Psoas muscle (tissue), 8 donors: ENCODE data around the gene WDPCP. TPM values are rescaled to one million over a fixed set of nuclear protein-coding genes. Genes with fewer than 3 reads are reported as not detected.
"Not testable (repeated sequence)": the region's sequence is repeated elsewhere in the genome, so short reads cannot be mapped to it uniquely, and the experiment has no call there.

ENCODE experiments used
- ATAC-seq, 4 donors: fragments of 200-7000 bp; cut with Tn5 transposase; one replicate each; pipeline ENCODE4 v1.9.1; 2020; ENCODE audit warnings: moderate library complexity in 3 of 4, mild to moderate bottlenecking in 2 of 4
- DNase-seq, 2 donors: peaks; one replicate each; pipeline ENCODE4 v3.0.0-alpha.2; 2020
- H3K27ac ChIP-seq: fragments of 200-600 bp; one replicate; pipeline ENCODE4 v1.8.0; 2022
- H3K27me3 ChIP-seq, 3 donors: fragments of 200-600 bp in 1 of 3; one replicate each; pipeline versions ENCODE4 v1.6.1 to v1.8.0; 2013 to 2022; ENCODE audit warnings: low read length in 2 of 3, mild to moderate bottlenecking in 2 of 3, moderate library complexity in 1 of 3; ENCODE audit not compliant: insufficient read depth in 3 of 3
- H3K36me3 ChIP-seq, 2 donors: fragments of 200-600 bp in 1 of 2; one replicate each; pipeline versions ENCODE4 v1.6.1 to v1.8.0; 2013 to 2022; ENCODE audit warnings: low read depth in 1 of 2, mild to moderate bottlenecking in 1 of 2, moderate library complexity in 1 of 2; ENCODE audit not compliant: insufficient read depth in 1 of 2
- H3K4me1 ChIP-seq: fragments of 200-600 bp; one replicate; pipeline ENCODE4 v1.8.0; 2022
- H3K4me3 ChIP-seq: fragments of 200-600 bp; one replicate; pipeline ENCODE4 v1.8.0; 2022; ENCODE audit warnings: mild to moderate bottlenecking
- H3K9me3 ChIP-seq: fragments of 200-600 bp; one replicate; pipeline ENCODE4 v1.8.0; 2022
- WGBS, 3 donors: extraction: QIAGEN DNeasy Blood & Tissue Kit; methylation state at CpG; one replicate each; pipeline versions ENCODE4 v1.1.6 to v1.1.7; 2013; 5-methylcytosine and 5-hydroxymethylcytosine counted together
- intact Hi-C, 2 donors: fragments of 100-400 bp; cut with DNase I; formaldehyde crosslinking; loops; one replicate each; pipeline versions ENCODE4 v1.11.0 to v1.14.2; 2022
- polyA plus RNA-seq, 3 donors: library from polyadenylated mRNA; stranded (reverse); fragments of 200-250 nt; gene quantifications; one replicate each; pipeline ENCODE4 v1.2.3, GENCODE V29; 2013
- total RNA-seq, 4 donors: library from RNA; stranded (reverse); fragmentation: NEBNext Ultra II Directional in 2 of 4; extraction: Animal tissue kit (Norgen Biotek cat#: 25700) in 2 of 4; gene quantifications; one replicate each; pipeline versions ENCODE4 v1.2.1 to v1.2.4, GENCODE V29; 2021 to 2023
- TF ChIP-seq, protein P1 (sequence below): fragments of 200-600 bp; IDR thresholded peaks from one replicate; pipeline ENCODE4 v1.8.0; 2022; ENCODE audit warnings: antibody characterized with exemption
- donor health status: healthy with polysubstance abuse.
- donor health status: DM: no; HTN: no; CAD: no; lungs with moderate emphysema.
- donor health status: Bipolar disorder and iron deficiency.
- donor health status: healthy.
- donor health status: DM: yes; HTN: yes; CAD: no.
- donor health status: DM: no; HTN: no; CAD: no.
- donor health status: DM: no; HTN: no; CAD: no.
- donor health status: DM: yes; HTN: yes; CAD: no.

Gene WDPCP
- total and polyA plus RNA-seq, 7 donors: 1.7 to 17.2 (median 4.4) TPM

DNA sequence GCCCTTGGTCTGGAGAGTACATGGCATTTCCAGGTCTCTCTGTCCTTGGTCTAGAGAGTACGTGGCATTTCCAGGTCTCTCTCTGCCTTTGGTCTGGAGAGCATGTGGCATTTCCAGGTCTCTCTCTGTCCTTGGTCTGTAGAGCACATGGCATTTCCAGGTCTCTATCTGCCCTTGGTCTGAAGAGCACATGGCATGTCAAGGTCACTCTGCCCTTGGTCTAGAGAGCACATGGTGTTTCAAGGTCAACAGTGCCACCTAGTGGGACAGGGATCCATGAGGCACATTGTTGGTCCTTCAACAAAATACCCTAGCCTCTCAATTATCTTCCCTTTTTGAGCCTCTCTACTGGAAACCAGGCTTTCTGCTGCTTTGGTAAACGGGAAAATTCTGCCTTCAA, 287.4 kb downstream of the WDPCP start:
- H3K27me3 ChIP-seq: no peaks in the 10 kb centered on the region
- peaks cover 14% of the 10 kb centered on the region for H3K9me3 ChIP-seq
- no peaks in the 10 kb centered on the region for H3K4me1 ChIP-seq
- no peak overlapping the region for H3K27ac ChIP-seq
- WGBS, 3 donors: 94 to 97% (median 96%) methylated on average over 2 of the region's 2 CpGs
- peaks cover 0 to 3% of the 10 kb centered on the region in 2 donors for H3K36me3 ChIP-seq
- no peak for DNase-seq
- TF ChIP-seq, protein P1, sequence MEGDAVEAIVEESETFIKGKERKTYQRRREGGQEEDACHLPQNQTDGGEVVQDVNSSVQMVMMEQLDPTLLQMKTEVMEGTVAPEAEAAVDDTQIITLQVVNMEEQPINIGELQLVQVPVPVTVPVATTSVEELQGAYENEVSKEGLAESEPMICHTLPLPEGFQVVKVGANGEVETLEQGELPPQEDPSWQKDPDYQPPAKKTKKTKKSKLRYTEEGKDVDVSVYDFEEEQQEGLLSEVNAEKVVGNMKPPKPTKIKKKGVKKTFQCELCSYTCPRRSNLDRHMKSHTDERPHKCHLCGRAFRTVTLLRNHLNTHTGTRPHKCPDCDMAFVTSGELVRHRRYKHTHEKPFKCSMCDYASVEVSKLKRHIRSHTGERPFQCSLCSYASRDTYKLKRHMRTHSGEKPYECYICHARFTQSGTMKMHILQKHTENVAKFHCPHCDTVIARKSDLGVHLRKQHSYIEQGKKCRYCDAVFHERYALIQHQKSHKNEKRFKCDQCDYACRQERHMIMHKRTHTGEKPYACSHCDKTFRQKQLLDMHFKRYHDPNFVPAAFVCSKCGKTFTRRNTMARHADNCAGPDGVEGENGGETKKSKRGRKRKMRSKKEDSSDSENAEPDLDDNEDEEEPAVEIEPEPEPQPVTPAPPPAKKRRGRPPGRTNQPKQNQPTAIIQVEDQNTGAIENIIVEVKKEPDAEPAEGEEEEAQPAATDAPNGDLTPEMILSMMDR: no peak
- ATAC-seq: no peak
- intact Hi-C loops: no loop called here
- H3K4me3 ChIP-seq: no peak overlapping the region

DNA sequence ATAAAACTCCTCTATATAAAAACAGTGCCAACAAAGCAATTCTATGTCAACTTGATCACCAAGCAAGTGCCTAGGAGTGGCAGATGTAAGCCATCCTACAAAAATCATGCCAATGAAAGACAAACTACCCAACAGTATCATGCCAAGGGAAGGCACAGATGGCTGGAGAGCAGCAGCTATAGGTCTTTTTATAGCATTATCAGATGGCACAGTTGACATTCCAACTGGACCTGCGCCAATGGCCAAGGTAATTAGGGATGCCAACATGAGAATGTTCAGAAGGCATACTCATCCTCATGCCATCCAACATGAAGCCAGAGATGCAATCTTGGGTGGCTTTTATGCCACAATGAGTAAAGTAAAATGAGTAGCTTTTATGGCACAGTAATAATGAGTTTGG, 300.3 kb downstream of the WDPCP start:
- Histone ChIP-seq H3K36me3 (no peaks in the 10 kb centered on the region), H3K4me1 (no peaks in the 10 kb centered on the region), H3K4me3 (no peak overlapping the region), H3K9me3 (peaks cover 20% of the 10 kb centered on the region), H3K27ac (no peak overlapping the region), H3K27me3 (no peaks in the 10 kb centered on the region)
- 92 to 100% (median 92%) methylated on average over 1 of the region's 1 CpG for WGBS, 3 donors
- intact Hi-C loops: no loop called here
- TF ChIP-seq, protein P1: no peak
- DNase-seq (no peak), ATAC-seq (no peak)

DNA sequence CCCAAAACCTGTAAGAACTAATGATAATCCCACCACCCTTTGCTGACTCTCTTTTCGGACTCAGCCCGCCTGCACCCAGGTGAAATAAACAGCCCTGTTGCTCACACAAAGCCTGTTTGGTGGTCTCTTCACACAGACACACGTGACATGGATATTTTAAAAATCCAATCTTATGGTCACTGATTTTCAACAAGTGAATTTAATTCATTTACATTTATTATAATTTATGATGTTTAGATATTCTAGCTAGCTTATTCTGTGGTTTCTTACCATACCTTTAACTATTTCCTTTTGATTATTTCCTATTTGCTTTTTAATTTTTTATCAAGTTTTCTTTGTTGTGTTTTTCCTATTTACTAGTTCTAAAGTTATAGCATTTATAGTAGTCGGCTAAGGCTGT, 301.8 kb downstream of the WDPCP start:
- H3K4me1 ChIP-seq, H3K27me3 ChIP-seq, H3K36me3 ChIP-seq, ATAC-seq, DNase-seq, H3K4me3 ChIP-seq, H3K27ac ChIP-seq, intact Hi-C loops: not testable (repeated sequence)
- 95 to 98% (median 95%) methylated on average over 2 to 4 of the region's 4 CpGs for WGBS, 3 donors
- H3K9me3 ChIP-seq: peaks cover 26% of the 10 kb centered on the region

DNA sequence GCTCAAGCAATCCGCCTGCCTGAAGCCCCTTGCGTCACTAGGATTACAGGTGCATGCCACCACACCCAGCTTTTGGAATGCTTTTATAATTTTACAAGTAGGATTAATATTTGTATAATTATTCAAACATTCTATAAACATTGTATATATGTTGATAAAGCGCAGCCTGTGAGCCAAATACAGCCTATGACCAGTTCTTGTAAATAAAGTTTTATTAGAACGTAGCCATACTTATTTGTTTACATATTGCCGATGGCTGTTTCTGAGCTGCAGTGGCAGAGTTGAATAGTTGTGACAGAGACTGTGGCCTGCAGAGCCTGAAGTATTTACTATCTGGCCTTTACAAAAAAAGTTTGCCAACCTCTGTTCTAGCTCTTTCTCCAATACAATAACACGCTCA, 305.0 kb downstream of the WDPCP start:
- no peaks in the 10 kb centered on the region for H3K4me1 ChIP-seq
- H3K27me3 ChIP-seq: no peaks in the 10 kb centered on the region
- no peaks in the 10 kb centered on the region for H3K36me3 ChIP-seq
- no peak for DNase-seq
- no peak overlapping the region for H3K4me3 ChIP-seq
- H3K9me3 ChIP-seq: peaks cover 49% of the 10 kb centered on the region
- 95 to 98% (median 96%) methylated on average over 6 of the region's 6 CpGs for WGBS, 3 donors
- TF ChIP-seq, protein P1: no peak
- intact Hi-C loops: no loop called here
- no peak for ATAC-seq
- no peak overlapping the region for H3K27ac ChIP-seq

DNA sequence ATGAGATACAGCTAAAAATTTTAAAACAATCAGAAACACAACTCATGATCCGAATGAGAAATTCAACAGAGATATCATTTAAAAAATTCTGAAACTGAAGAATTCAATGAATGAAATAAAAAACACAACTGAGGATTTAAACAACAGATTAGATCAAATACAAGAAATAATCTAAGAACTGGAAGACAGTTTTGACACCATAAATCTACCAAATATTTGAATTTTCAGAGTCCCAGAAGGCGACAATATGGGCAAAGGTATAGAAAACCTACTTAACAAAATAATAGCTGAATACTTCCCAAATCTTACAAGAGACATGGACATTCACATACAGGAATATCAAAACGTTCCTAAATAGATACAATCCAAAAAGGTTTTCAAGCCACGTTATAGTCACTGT, 315.7 kb downstream of the WDPCP start:
- 95 to 96% (median 96%) methylated on average over 4 of the region's 4 CpGs for WGBS, 3 donors
- ATAC-seq (no peak), DNase-seq (no peak)
- Histone ChIP-seq H3K36me3 (no peaks in the 10 kb centered on the region), H3K4me3 (no peak overlapping the region), H3K27me3 (no peaks in the 10 kb centered on the region), H3K9me3 (peaks cover 16% of the 10 kb centered on the region), H3K27ac (no peak overlapping the region), H3K4me1 (no peaks in the 10 kb centered on the region)
- intact Hi-C loops: no loop called here
- TF ChIP-seq, protein P1: no peak
